GM21619 (cell line): ENCODE results near the gene AGR2.
"Not testable (repeated sequence)": the region's sequence is repeated elsewhere in the genome, so short reads cannot be mapped to it uniquely, and the experiment has no call there.

Experiments
- ATAC-seq: cut with Tn5 transposase; IDR thresholded peaks from one replicate; pipeline ENCODE4 v1.9.1; 2021; ENCODE audit not compliant: unreplicated experiment

Gene AGR2

GRCh38 chr7:16804674-16805439 is at the start of gene AGR2:
AGR2 (minus strand) TSS chr7:16804999; CDS start chr7:16801796, 3,203 bp downstream.
- no peak for ATAC-seq

GRCh38 chr7:16853189-16853588 is 48.4 kb upstream of the AGR2 start:
- ATAC-seq: not testable (repeated sequence)

GRCh38 chr7:16851829-16852228 is 47.0 kb upstream of the AGR2 start:
- no peak for ATAC-seq

- ATAC-seq: no peak
Measured at GRCh38 chr7:16850614-16851466, 46.0 kb upstream of the AGR2 start.

- no peak for ATAC-seq
Measured at GRCh38 chr7:16849296-16850148, 44.7 kb upstream of the AGR2 start.

- ATAC-seq: no peak
Measured at GRCh38 chr7:16847381-16847860, 42.6 kb upstream of the AGR2 start.

GRCh38 chr7:16846601-16847165 is 41.9 kb upstream of the AGR2 start:
- ATAC-seq: no peak

GRCh38 chr7:16845746-16846145 is 40.9 kb upstream of the AGR2 start:
- ATAC-seq: no peak

- no peak for ATAC-seq
Measured at GRCh38 chr7:16841681-16842080, 36.9 kb upstream of the AGR2 start.

GRCh38 chr7:16840094-16840493 is 35.3 kb upstream of the AGR2 start:
- no peak for ATAC-seq

- ATAC-seq: no peak
Measured at GRCh38 chr7:16839646-16840045, 34.8 kb upstream of the AGR2 start.

GRCh38 chr7:16838891-16839290 is 34.1 kb upstream of the AGR2 start:
- ATAC-seq: no peak

GRCh38 chr7:16838386-16838785 is 33.6 kb upstream of the AGR2 start:
- ATAC-seq: no peak

GRCh38 chr7:16836481-16836880 is 31.7 kb upstream of the AGR2 start:
- ATAC-seq: no peak

GRCh38 chr7:16833373-16833772 is 28.6 kb upstream of the AGR2 start:
- no peak for ATAC-seq

GRCh38 chr7:16826060-16826459 is 21.3 kb upstream of the AGR2 start:
- no peak for ATAC-seq

- no peak for ATAC-seq
Measured at GRCh38 chr7:16822029-16822428, 17.2 kb upstream of the AGR2 start.

GRCh38 chr7:16818732-16819131 is 13.9 kb upstream of the AGR2 start:
- no peak for ATAC-seq

- ATAC-seq: no peak
Measured at GRCh38 chr7:16817536-16817935, 12.7 kb upstream of the AGR2 start.

GRCh38 chr7:16816824-16817223 is 12.0 kb upstream of the AGR2 start:
- ATAC-seq: no peak

- ATAC-seq: no peak
Measured at GRCh38 chr7:16815001-16815400, 10.2 kb upstream of the AGR2 start.
